ENCODE results near the gene DDN. TPM values are rescaled to one million over a fixed set of nuclear protein-coding genes. Genes with fewer than 3 reads are reported as not detected.

DDN gene
- total and polyA plus RNA-seq, 9 of the 15 experiments (the other 6 are each of a cell fraction or from before 2014, with no cell fraction given), result 0.03 to 3.6 (median 1.6) TPM

DNA sequence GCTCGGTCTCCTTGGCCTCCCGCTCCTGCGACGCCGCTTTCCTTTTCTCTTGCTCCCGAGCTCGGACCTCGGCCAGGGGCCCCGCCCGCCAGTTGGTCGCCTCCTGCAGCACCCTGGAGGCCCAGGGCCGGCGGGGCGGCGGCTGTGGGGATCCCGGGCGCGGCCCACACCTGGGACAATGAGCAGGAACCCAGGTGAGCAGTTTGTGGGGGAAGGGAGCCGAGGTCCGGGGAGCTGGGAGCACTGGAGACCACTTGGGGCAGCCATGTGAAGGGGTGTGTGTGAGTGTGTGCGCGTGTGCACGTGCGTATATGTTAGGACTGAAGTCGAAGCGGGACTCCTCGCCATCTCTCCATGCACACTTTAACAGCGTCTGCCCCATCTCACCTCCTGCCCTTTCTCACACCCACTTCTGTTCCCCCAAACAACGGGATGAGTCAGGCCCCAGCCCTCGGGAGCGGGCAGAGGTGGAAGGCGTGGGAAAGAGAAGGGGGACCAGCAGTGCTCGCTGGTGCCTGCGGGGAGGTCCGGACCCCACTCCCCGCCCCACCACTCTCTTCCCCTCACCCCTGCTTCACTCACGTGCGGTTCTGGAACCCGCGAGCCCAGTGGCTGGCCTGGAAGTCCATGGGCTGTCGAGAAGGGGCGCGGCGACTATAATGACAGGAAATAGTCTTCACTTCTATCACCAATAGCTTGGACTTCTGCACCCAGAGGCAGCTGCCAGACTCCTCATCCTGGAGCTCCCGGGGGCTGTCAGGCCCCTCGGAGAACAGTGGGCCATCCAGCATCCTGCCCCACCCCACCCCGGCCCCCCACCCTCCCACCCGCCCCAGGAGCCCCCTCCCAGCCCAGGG lies 450 bp downstream of the DDN start (continued):
- TF ChIP-seq ZBTB7A (IDR thresholded peaks at IDR 0.05; ENCODE audit: borderline replicate concordance, control insufficient read depth, low read depth, low read length) (no peak; the same call in 1 of the 2 replicates), GATA2 (CRISPR knock-in tag; IDR thresholded peaks at IDR 0.05) (no peak), MTA3 (IDR thresholded peaks at IDR 0.05; ENCODE audit: borderline replicate concordance) (no peak), MGA (IDR thresholded peaks at IDR 0.05) (peak; percentile 93), ZNF780A (CRISPR knock-in tag; IDR thresholded peaks at IDR 0.05) (no peak), NRF1 (conservative IDR thresholded peaks at IDR 0.05 in 1 of 2, IDR thresholded peaks at IDR 0.05 in 1 of 2) (peak; percentile 35 to 48; a peak in 2 of 4 replicates), FOXJ2 (tag; IDR thresholded peaks at IDR 0.05) (no peak), ZBTB33 (CRISPR knock-in tag; IDR thresholded peaks at IDR 0.05) (peak; percentile 70; the same call in 1 of the 2 replicates)
- TF ChIP-seq, protein P1, sequence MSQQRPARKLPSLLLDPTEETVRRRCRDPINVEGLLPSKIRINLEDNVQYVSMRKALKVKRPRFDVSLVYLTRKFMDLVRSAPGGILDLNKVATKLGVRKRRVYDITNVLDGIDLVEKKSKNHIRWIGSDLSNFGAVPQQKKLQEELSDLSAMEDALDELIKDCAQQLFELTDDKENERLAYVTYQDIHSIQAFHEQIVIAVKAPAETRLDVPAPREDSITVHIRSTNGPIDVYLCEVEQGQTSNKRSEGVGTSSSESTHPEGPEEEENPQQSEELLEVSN (IDR thresholded peaks at IDR 0.05; ENCODE audit: borderline replicate concordance in 1 of 2, extremely low read depth in 1 of 2, insufficient read depth in 1 of 2, insufficient read length in 1 of 2, low read depth in 1 of 2, low read length in 1 of 2, poor library complexity in 1 of 2, severe bottlenecking in 1 of 2), result peak; percentile 61 to 71

Measured in K562 (cell line).